Progenitor cell of endocrine pancreas (in vitro differentiated cells): ENCODE measurements around the gene HAUS3. TPM values are rescaled to one million over a fixed set of nuclear protein-coding genes. Genes with fewer than 3 reads are reported as not detected.
A peak's percentile ranks its signal among the peaks of the same experiment; 100 is the strongest.

Experiments used
- DNase-seq: peaks from one replicate; pipeline ENCODE4 v3.0.0; 2021; ENCODE audit warnings: low spot score; ENCODE audit not compliant: unreplicated experiment
- H3K27ac Mint-ChIP-seq: 2 replicates; pipeline ENCODE4 v1.8.0; 2021; ENCODE audit warnings: mild to moderate bottlenecking, moderate library complexity, mixed read lengths
- H3K27me3 Mint-ChIP-seq: 2 replicates; pipeline ENCODE4 v1.8.0; 2021; ENCODE audit warnings: mixed read lengths
- H3K36me3 Mint-ChIP-seq: 2 replicates; pipeline ENCODE4 v1.8.0; 2022; ENCODE audit warnings: mixed read lengths; ENCODE audit not compliant: insufficient read depth
- H3K4me1 Mint-ChIP-seq: 2 replicates; pipeline ENCODE4 v1.8.0; 2021; ENCODE audit warnings: low read depth, mixed read lengths
- H3K4me3 Mint-ChIP-seq: 2 replicates; pipeline ENCODE4 v1.8.0; 2021; ENCODE audit warnings: low read depth, mild to moderate bottlenecking, moderate library complexity, mixed read lengths
- H3K9me3 Mint-ChIP-seq: 2 replicates; pipeline ENCODE4 v1.8.0; 2021; ENCODE audit warnings: low read depth, mixed read lengths
- CTCF ChIP-seq: fragments of 200-600 bp; sonication (generic); IDR thresholded peaks from one replicate; pipeline ENCODE4 v1.5.0; 2021; ENCODE audit warnings: antibody characterized with exemption, mild to moderate bottlenecking; ENCODE audit not compliant: unreplicated experiment
- total RNA-seq: library from RNA; stranded (reverse); gene quantifications from 2 replicates; pipeline ENCODE4 v1.2.1, GENCODE V29; 2021

The HAUS3 gene
- total RNA-seq, 1 donor from 2014 or later: 18.3 TPM

GRCh38 chr4:2284934-2285612 lies 43.2 kb upstream of the HAUS3 start:
- no peak for TF ChIP-seq CTCF
- no peak overlapping the region for H3K4me3 Mint-ChIP-seq
- peaks cover 2% of the 10 kb centered on the region for H3K27me3 Mint-ChIP-seq
- H3K36me3 Mint-ChIP-seq: no peaks in the 10 kb centered on the region
- H3K9me3 Mint-ChIP-seq: no peaks in the 10 kb centered on the region
- no peak for DNase-seq
- no peak overlapping the region for H3K27ac Mint-ChIP-seq
- no peaks in the 10 kb centered on the region for H3K4me1 Mint-ChIP-seq

DNA sequence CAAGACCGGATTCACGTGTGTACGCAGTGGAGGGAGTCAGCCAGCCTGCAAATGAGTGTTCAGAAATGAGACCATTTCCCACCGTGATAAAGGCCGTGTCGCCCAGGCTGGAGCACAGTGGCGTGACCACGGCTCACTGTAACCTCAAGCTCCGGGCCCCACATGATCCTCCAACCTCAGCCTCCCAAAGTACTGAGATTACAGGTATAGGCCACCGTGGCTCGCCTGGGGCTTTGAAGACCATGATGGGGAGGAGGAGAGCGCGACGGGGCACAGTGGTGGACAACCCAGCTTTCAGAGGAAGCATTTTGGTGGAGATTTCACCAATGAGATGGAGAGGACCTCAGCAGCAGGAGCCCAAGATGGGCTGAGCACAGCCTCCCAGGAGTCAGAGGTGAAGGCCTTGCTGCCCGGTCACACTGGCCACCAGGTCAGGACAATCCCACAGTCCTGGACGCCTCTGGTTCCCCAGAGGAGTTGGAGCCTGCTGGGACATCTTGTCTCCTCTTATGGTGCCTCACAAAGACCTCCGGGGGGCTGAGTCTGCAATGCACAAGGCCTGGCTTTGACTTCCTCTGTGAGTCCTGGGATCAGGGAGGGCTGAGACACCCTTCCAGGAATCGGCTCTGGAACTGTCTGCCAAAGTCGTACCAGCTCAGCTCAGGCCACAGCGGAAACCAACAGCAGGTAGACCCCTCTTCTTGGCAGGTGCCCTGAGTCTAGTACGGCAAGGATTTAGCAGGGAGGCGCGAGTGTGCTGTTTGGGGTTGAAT lies 42.4 kb upstream of the HAUS3 start:
- no peak for DNase-seq
- no peak overlapping the region for H3K27ac Mint-ChIP-seq
- no peaks in the 10 kb centered on the region for H3K9me3 Mint-ChIP-seq
- H3K36me3 Mint-ChIP-seq: no peaks in the 10 kb centered on the region
- TF ChIP-seq CTCF: no peak
- no peaks in the 10 kb centered on the region for H3K4me1 Mint-ChIP-seq
- peaks cover 2% of the 10 kb centered on the region for H3K27me3 Mint-ChIP-seq
- H3K4me3 Mint-ChIP-seq: no peak overlapping the region

DNA sequence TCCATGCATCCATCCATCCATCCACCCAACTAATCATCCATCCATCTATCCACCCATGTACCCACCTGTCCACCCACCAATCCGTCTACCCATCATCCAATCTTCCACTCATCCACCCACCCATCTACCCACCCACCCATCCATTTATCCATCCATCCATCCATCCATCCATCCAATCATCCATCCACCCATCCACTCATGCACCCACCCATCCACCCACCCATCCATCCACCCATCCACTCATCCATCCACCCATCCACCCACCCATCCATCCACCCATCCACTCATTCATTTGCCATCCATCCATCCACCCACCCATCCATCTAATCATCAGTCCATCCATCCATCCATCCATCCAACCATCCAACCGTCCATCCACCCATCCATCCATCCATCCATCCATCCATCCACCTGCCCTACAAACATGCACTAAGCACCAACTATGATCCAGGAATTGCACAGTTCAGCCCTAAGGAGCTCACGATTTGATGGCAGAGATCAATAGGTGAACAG lies 41.3 kb upstream of the HAUS3 start:
- peaks cover 2% of the 10 kb centered on the region for H3K27me3 Mint-ChIP-seq
- H3K9me3 Mint-ChIP-seq: no peaks in the 10 kb centered on the region
- no peak overlapping the region for H3K4me3 Mint-ChIP-seq
- H3K36me3 Mint-ChIP-seq: no peaks in the 10 kb centered on the region
- TF ChIP-seq CTCF: no peak
- H3K4me1 Mint-ChIP-seq: no peaks in the 10 kb centered on the region
- no peak for DNase-seq
- H3K27ac Mint-ChIP-seq: no peak overlapping the region

DNA sequence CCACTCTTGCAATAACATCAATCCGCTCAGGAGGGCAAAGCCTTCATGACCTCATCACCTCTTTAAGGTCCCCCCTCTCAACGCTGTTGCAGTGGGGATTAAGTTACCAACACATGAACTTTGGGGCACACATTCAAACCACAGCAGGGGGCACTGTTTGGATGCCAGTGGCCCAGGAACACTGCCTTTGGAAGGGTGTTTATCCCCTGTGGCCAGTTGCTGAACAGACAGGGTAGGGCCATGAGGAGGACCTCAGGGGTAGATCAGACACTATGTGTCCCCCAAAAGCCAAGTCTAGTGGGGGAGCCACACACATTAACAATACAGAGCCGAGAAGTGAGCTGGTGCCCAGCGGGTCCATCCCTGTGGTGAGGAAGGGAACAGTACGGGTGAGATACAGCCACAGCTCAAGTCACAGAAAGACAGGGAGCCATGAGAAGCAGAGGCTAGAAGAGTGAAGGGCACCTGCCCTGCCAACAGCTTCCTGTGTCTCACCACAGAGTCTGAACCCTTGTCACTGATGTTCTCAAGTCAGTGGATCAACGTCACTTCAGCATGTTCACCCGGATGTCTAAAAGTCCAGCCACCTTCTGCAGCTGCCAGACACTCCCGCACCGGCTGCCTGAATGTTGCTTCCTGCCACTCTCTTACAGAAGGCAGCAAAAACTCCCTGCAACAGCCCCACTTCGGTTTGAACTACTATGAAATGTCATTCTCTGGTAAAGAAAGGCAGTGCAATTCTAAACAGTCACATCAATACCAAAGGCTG lies 39.8 kb upstream of the HAUS3 start:
- H3K4me1 Mint-ChIP-seq: no peaks in the 10 kb centered on the region
- peaks cover 2% of the 10 kb centered on the region for H3K27me3 Mint-ChIP-seq
- H3K27ac Mint-ChIP-seq: no peak overlapping the region
- no peak for DNase-seq
- peak; percentile 19 for TF ChIP-seq CTCF
- H3K9me3 Mint-ChIP-seq: no peaks in the 10 kb centered on the region
- H3K4me3 Mint-ChIP-seq: no peak overlapping the region
- no peaks in the 10 kb centered on the region for H3K36me3 Mint-ChIP-seq
